Endodermal cell (in vitro differentiated cells): ENCODE measurements around the gene EMILIN2. TPM values are rescaled to one million over a fixed set of nuclear protein-coding genes. Genes with fewer than 3 reads are reported as not detected.

ENCODE experiments used
- DNase-seq: peaks from one replicate; pipeline ENCODE4 v3.0.0-alpha.2; 2017
- H3K27ac ChIP-seq: 2 replicates; pipeline ENCODE4 v1.5.1; 2013; ENCODE audit warnings: mild to moderate bottlenecking, low read depth, low read length, moderate library complexity
- H3K27me3 ChIP-seq: 2 replicates; pipeline ENCODE4 v1.6.1; 2013; ENCODE audit warnings: mild to moderate bottlenecking, low read length, moderate library complexity; ENCODE audit not compliant: insufficient read depth, control insufficient read depth, poor library complexity, severe bottlenecking
- H3K36me3 ChIP-seq: 2 replicates; pipeline ENCODE4 v1.7.0; 2013; ENCODE audit warnings: mild to moderate bottlenecking, low read length, moderate library complexity; ENCODE audit not compliant: control insufficient read depth, insufficient read depth
- H3K4me1 ChIP-seq: one replicate; pipeline ENCODE4 v1.7.0; 2013; ENCODE audit warnings: low read length; ENCODE audit not compliant: control insufficient read depth, insufficient read depth
- H3K4me3 ChIP-seq: 2 replicates; pipeline ENCODE4 v1.5.1; 2013; ENCODE audit warnings: mild to moderate bottlenecking, low read length, moderate library complexity
- H3K9ac ChIP-seq: 2 replicates; pipeline ENCODE4 v1.6.1; 2013; ENCODE audit warnings: mild to moderate bottlenecking, low read length, moderate library complexity; ENCODE audit not compliant: poor library complexity, severe bottlenecking; ENCODE audit errors: extremely low read depth
- H3K9me3 ChIP-seq: 2 replicates; pipeline ENCODE4 v1.6.1; 2013; ENCODE audit warnings: mild to moderate bottlenecking, low read length, moderate library complexity; ENCODE audit not compliant: control insufficient read depth
- H3K27ac Mint-ChIP-seq: 2 replicates; pipeline ENCODE4 v1.8.0; 2020; ENCODE audit warnings: mixed read lengths
- H3K27me3 Mint-ChIP-seq: 2 replicates; pipeline ENCODE4 v1.8.0; 2021; ENCODE audit warnings: mild to moderate bottlenecking, mixed read lengths; ENCODE audit not compliant: insufficient read depth
- H3K36me3 Mint-ChIP-seq: 2 replicates; pipeline ENCODE4 v1.8.0; 2020; ENCODE audit warnings: low read depth, mixed read lengths
- H3K4me1 Mint-ChIP-seq: 2 replicates; pipeline ENCODE4 v1.8.0; 2020; ENCODE audit warnings: mixed read lengths
- H3K4me3 Mint-ChIP-seq: 2 replicates; pipeline ENCODE4 v1.8.0; 2020; ENCODE audit warnings: mild to moderate bottlenecking, moderate library complexity, mixed read lengths
- H3K9me3 Mint-ChIP-seq: 2 replicates; pipeline ENCODE4 v1.8.0; 2020; ENCODE audit warnings: mild to moderate bottlenecking, mixed read lengths
- WGBS, 2 experiments: methylation state at CpG; one replicate each; pipeline versions ENCODE4 v1.1.5 to v1.1.7; 2013; ENCODE audit warnings: missing lambda C conversion rate in 2 of 2, mixed read lengths in 1 of 2; ENCODE audit not compliant: insufficient coverage in 1 of 2, insufficient read length in 1 of 2; 5-methylcytosine and 5-hydroxymethylcytosine counted together
- total RNA-seq, 2 donors: library from RNA; stranded (reverse); fragmentation: NEBNext Ultra II Directional in 1 of 2; extraction: Animal tissue kit (Norgen Biotek cat#: 25700) in 1 of 2; gene quantifications; 2 replicates in 1 of 2; 3 replicates in 1 of 2; pipeline ENCODE4 v1.2.1, GENCODE V29; 2021
- TF ChIP-seq, protein P1 (sequence below): fragments of 200-600 bp; sonication (generic); conservative IDR thresholded peaks from 2 replicates; pipeline ENCODE4 v1.5.0; 2021; ENCODE audit warnings: antibody characterized with exemption, mild to moderate bottlenecking

Gene EMILIN2
- total RNA-seq, 2 donors from 2014 or later = 14.2 to 16.8 TPM

DNA sequence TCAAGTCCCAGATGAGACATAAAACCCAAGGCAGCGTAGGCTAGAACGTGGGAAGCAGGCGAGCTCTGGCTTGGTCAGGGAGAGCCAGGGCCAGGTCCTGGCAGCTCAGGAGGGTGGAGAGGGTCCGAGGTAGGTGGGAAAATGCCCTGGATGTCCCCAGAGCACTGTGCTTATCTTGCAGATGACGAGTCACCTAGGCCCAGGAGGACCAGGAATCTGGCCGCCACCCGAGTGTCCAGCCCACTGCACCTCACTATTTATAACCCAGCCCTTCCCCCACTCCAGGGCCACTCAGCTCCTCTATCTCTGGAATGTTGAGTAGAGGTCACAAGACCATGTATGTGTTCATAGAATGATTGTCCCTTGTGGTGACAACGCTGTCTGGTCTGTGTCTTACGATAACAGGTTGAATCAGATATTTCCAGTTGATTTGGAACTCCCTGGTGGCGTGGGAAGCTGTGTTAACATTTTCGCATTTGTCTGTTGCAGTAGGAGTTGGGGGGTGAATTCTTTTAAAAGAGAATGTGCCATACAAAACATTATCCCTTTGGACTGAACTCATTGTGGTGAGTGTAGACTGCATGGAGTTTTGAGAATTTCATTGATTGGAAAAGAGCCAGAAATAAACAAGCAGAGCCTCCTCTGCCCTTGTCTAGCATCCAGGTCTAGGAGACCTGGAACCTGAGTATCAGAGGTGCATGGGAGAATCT lies 47.5 kb downstream of the EMILIN2 start:
- Histone ChIP-seq H3K36me3 (peaks cover 14% of the 10 kb centered on the region), H3K27ac (no peak overlapping the region), H3K4me3 (peak overlapping the region; percentile 24), H3K27me3 (peaks cover 16% of the 10 kb centered on the region), H3K9ac (peak overlapping the region; percentile 19), H3K9me3 (peaks cover 9% of the 10 kb centered on the region), H3K4me1 (peaks cover 14% of the 10 kb centered on the region)
- Mint-ChIP-seq H3K36me3 (peaks cover 4% of the 10 kb centered on the region), H3K4me1 (peaks cover 35% of the 10 kb centered on the region), H3K4me3 (no peak overlapping the region), H3K9me3 (peaks cover 7% of the 10 kb centered on the region), H3K27ac (peak overlapping the region; percentile 50), H3K27me3 (peaks cover 42% of the 10 kb centered on the region)
- no peak for DNase-seq
- TF ChIP-seq, protein P1, sequence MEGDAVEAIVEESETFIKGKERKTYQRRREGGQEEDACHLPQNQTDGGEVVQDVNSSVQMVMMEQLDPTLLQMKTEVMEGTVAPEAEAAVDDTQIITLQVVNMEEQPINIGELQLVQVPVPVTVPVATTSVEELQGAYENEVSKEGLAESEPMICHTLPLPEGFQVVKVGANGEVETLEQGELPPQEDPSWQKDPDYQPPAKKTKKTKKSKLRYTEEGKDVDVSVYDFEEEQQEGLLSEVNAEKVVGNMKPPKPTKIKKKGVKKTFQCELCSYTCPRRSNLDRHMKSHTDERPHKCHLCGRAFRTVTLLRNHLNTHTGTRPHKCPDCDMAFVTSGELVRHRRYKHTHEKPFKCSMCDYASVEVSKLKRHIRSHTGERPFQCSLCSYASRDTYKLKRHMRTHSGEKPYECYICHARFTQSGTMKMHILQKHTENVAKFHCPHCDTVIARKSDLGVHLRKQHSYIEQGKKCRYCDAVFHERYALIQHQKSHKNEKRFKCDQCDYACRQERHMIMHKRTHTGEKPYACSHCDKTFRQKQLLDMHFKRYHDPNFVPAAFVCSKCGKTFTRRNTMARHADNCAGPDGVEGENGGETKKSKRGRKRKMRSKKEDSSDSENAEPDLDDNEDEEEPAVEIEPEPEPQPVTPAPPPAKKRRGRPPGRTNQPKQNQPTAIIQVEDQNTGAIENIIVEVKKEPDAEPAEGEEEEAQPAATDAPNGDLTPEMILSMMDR = no peak
- WGBS, 2 experiments = 83 to 87% methylated on average over 4 to 11 of the region's 11 CpGs

DNA sequence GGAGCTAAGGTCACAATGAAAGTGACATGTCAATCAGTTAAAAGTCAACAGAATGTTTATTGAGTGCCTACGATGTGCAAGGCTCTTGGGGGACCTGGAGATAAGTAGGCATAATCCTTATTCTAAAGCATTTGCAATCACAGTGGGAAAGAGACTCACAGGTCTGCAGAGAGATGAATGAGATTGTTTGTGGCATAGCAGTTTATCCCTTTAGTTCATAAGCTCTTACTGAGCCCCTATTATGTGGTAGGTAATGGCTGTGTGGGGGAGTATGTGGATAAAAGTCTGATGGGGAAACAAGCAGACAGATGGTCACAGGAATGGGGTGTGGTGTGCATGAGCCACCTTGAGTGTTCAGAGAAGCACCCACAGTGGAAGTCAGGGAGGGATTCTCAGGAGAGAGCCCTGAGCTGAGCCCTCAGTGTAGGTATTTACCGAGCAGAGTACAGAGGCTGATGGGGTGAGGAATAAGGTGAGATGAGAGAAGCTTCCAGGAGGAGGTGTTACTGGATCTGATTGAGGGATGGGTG lies 48.1 kb downstream of the EMILIN2 start:
- Histone ChIP-seq H3K27ac (no peak overlapping the region), H3K4me3 (peak overlapping the region; percentile 33), H3K27me3 (peaks cover 16% of the 10 kb centered on the region), H3K9me3 (peaks cover 8% of the 10 kb centered on the region), H3K36me3 (peaks cover 14% of the 10 kb centered on the region), H3K9ac (peak overlapping the region; percentile 19), H3K4me1 (peaks cover 14% of the 10 kb centered on the region)
- WGBS, 2 experiments = 43% methylated on average over 1 to 2 of the region's 2 CpGs
- Mint-ChIP-seq H3K27me3 (peaks cover 42% of the 10 kb centered on the region), H3K9me3 (peaks cover 7% of the 10 kb centered on the region), H3K4me3 (no peak overlapping the region), H3K4me1 (peaks cover 35% of the 10 kb centered on the region), H3K36me3 (peaks cover 4% of the 10 kb centered on the region), H3K27ac (peak overlapping the region; percentile 54)
- peak; percentile 49 for DNase-seq
- TF ChIP-seq, protein P1 = no peak

DNA sequence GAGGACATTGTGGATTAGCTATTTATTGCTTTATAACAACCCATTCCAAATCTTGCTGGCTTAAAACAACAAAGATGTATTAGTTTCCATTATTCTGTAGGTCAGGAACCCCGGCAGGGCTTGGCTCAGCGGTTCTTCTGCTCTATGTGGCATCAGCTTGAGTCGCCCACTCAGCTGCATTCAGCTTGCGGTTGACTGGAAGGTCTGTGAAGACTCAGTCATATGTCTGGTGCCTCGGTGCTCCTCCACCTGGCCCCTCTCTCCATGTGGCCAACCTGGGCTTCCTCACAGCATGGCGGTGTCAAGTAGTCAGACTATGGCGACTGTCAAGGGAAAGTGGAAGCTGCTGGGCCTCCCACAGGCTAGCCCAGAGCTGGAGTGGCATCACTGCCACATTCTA lies 48.6 kb downstream of the EMILIN2 start:
- TF ChIP-seq, protein P1 = no peak
- Histone ChIP-seq H3K27ac (no peak overlapping the region), H3K9me3 (peaks cover 8% of the 10 kb centered on the region), H3K4me1 (peaks cover 14% of the 10 kb centered on the region), H3K36me3 (peaks cover 14% of the 10 kb centered on the region), H3K27me3 (peaks cover 18% of the 10 kb centered on the region), H3K4me3 (peak overlapping the region; percentile 33), H3K9ac (no peak overlapping the region)
- WGBS, 2 experiments = 95 to 97% methylated on average over 5 to 7 of the region's 7 CpGs
- Mint-ChIP-seq H3K4me1 (peaks cover 35% of the 10 kb centered on the region), H3K27ac (peak overlapping the region; percentile 54), H3K4me3 (no peak overlapping the region), H3K36me3 (peaks cover 4% of the 10 kb centered on the region), H3K27me3 (peaks cover 42% of the 10 kb centered on the region), H3K9me3 (peaks cover 7% of the 10 kb centered on the region)
- peak; percentile 45 for DNase-seq
